Stimulated activated CD4-positive, alpha-beta T cell treated with anti-CD3 and anti-CD28 coated beads, Interleukin-15, amount 100 ng/mL, for 48 hours (primary cell): ENCODE measurements around the gene HIGD1A.

Experiments
- DNase-seq, 2 donors: peaks; one replicate each; pipeline ENCODE4 v3.0.0-alpha.2; 2020; ENCODE audit warnings: low read depth in 2 of 2

The HIGD1A gene

GRCh38 chr3:42735019-42735418 is 69.3 kb downstream of the HIGD1A start:
- no peak for DNase-seq

- DNase-seq, result no peak
These were observed 69.9 kb downstream of the HIGD1A start for GRCh38 chr3:42734263-42734860.

GRCh38 chr3:42733501-42734262 is 70.6 kb downstream of the HIGD1A start:
- DNase-seq, result no peak
